KMS-11 (cell line): ENCODE results near the gene TMEM30B.

Source experiments
- H2AFZ ChIP-seq: fragments of 200-600 bp; sonication (generic); 2 replicates; pipeline ENCODE4 v1.6.1; 2016; ENCODE audit warnings: antibody characterized with exemption, mixed run types, low read depth
- H3K27ac ChIP-seq: fragments of 200-600 bp; sonication (generic); 2 replicates; pipeline ENCODE4 v1.6.1; 2016; ENCODE audit warnings: mild to moderate bottlenecking, mixed run types
- H3K27me3 ChIP-seq: fragments of 200-600 bp; sonication (generic); 2 replicates; pipeline ENCODE4 v1.6.1; 2017; ENCODE audit warnings: mild to moderate bottlenecking, low read depth, mixed run types, moderate library complexity; ENCODE audit not compliant: insufficient read depth
- H3K36me3 ChIP-seq: fragments of 200-600 bp; sonication (generic); 2 replicates; pipeline ENCODE4 v1.6.1; 2017; ENCODE audit warnings: mild to moderate bottlenecking, mixed run types; ENCODE audit not compliant: insufficient read depth
- H3K4me1 ChIP-seq: fragments of 200-600 bp; sonication (generic); 2 replicates; pipeline ENCODE4 v1.6.1; 2016; ENCODE audit warnings: mild to moderate bottlenecking, low read depth, mixed run types; ENCODE audit not compliant: poor library complexity, severe bottlenecking
- H3K4me2 ChIP-seq: fragments of 200-600 bp; sonication (generic); 2 replicates; pipeline ENCODE4 v1.7.0; 2016; ENCODE audit warnings: mild to moderate bottlenecking, mixed run types
- H3K4me3 ChIP-seq: fragments of 200-600 bp; sonication (generic); IDR thresholded peaks from 2 replicates; pipeline ENCODE4 v1.6.1; 2017; ENCODE audit warnings: low read depth, low read length, mixed read lengths; ENCODE audit not compliant: insufficient read depth
- H3K79me2 ChIP-seq: fragments of 200-600 bp; sonication (generic); 2 replicates; pipeline ENCODE4 v1.6.1; 2016; ENCODE audit warnings: low read depth, mixed run types; ENCODE audit not compliant: insufficient read depth
- H3K9ac ChIP-seq: fragments of 200-600 bp; sonication (generic); 2 replicates; pipeline ENCODE4 v1.6.1; 2016; ENCODE audit warnings: mild to moderate bottlenecking, mixed run types
- H4K20me1 ChIP-seq: fragments of 200-600 bp; sonication (generic); 2 replicates; pipeline ENCODE4 v1.6.1; 2016; ENCODE audit warnings: mild to moderate bottlenecking, mixed run types; ENCODE audit not compliant: insufficient read depth
- CTCF ChIP-seq: fragments of 200-600 bp; sonication (generic); conservative IDR thresholded peaks from 2 replicates; pipeline ENCODE4 v1.6.1; 2017; ENCODE audit warnings: low read depth, mild to moderate bottlenecking, antibody characterized with exemption, low read length, moderate library complexity, mixed read lengths

The TMEM30B gene

DNA sequence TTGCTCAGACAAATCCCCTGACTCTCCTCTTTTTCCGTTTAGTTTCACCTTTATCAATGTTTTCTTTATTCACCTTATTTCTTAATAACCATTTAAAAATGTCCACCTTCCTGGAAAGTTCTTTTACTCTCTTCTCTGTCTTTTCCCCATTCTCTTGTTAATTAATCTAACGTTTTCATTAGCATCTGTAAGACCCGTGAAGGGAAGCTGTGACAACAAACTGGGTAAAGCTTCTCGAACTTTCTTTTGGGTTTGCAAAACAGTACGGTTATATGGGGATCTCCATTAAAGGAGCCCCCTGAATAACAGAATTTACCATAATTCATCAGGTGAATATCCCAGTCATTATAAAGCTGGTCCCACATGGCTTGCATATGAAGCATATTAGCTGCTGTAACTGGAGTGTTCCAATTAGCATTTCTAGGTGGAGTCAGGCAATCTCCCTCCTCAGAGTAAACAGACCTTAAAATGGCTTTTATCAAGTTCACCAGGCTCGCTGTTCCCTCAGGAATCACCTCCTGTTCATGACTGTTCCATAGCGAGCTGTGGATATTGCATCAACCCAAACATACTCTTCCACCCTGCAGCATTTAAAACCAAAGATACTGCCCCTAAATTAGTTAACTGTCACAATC lies 42.4 kb downstream of the TMEM30B start:
- no peak overlapping the region for H2AFZ ChIP-seq
- H3K4me3 ChIP-seq = no peak overlapping the region
- H3K4me1 ChIP-seq = no peaks in the 10 kb centered on the region
- no peak for TF ChIP-seq CTCF
- H3K36me3 ChIP-seq = no peaks in the 10 kb centered on the region
- no peaks in the 10 kb centered on the region for H4K20me1 ChIP-seq
- no peak overlapping the region for H3K4me2 ChIP-seq
- H3K27me3 ChIP-seq = no peaks in the 10 kb centered on the region
- H3K9ac ChIP-seq = no peak overlapping the region
- no peaks in the 10 kb centered on the region for H3K79me2 ChIP-seq
- H3K27ac ChIP-seq = no peak overlapping the region

DNA sequence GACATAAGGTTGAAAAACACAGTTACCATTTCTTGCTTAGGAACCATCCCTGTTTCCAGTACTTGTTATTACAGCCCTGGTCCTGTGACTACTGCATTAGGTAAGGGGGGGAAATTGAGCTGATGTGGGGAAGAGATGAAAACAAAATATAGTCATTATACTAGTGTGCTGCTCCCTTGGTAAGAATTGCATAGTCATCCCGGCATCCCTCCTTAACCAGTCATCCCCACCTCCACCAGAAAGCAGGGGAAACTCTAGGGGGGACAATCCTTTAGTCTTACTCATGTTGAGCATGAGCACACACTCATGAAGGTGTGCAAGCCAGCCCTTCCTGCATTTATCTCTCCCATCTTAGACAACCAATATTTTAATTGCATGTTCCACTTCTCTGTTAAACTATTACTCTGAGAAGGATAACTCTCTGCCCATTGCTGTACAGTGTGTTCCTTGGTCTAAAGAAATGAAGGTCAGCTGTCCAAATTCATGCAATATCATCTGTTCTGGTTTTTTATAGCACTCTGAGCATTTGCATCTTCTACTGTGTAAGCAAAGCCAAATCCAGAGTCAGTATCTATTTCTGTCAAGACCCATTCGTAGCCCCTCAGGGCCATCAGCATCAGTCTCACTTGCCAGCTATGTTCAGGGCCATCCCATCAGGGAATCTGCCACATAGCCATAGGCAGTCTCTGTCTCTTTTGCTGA lies 46.8 kb downstream of the TMEM30B start:
- H3K9ac ChIP-seq = no peak overlapping the region
- no peaks in the 10 kb centered on the region for H3K36me3 ChIP-seq
- H3K27ac ChIP-seq = no peak overlapping the region
- no peak for TF ChIP-seq CTCF
- H3K79me2 ChIP-seq = no peaks in the 10 kb centered on the region
- H3K4me3 ChIP-seq = no peak overlapping the region
- no peaks in the 10 kb centered on the region for H3K27me3 ChIP-seq
- H3K4me2 ChIP-seq = no peak overlapping the region
- H2AFZ ChIP-seq = no peak overlapping the region
- H3K4me1 ChIP-seq = no peaks in the 10 kb centered on the region
- H4K20me1 ChIP-seq = no peaks in the 10 kb centered on the region

DNA sequence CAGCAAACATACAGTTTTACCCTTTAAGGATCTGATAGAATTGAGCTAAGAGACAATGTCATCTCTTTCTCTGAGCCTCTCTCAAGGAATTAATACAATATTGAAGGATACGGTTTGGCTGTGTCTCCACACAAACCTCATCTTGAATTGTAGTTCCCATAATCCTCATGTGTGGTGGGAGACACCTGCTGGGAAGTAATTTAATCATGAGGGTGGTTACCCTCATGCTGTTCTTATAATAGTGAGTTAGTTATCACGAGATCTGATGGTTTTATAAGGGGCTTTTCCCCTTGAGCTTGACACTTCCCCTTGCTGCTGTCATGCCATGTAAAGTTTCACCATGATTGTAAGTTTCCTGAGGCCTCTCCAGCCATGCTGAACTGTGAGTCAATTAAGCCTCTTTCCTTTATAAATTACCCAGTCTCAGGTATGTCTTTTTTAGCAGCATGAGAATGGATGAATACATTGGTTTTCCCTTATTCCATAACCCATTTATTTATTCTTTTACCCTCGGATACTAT lies 47.6 kb downstream of the TMEM30B start:
- Histone ChIP-seq H4K20me1 (no peaks in the 10 kb centered on the region), H3K36me3 (no peaks in the 10 kb centered on the region), H3K27me3 (no peaks in the 10 kb centered on the region), H3K79me2 (no peaks in the 10 kb centered on the region), H3K4me3 (no peak overlapping the region), H3K4me2 (no peak overlapping the region), H3K4me1 (no peaks in the 10 kb centered on the region), H2AFZ (no peak overlapping the region), H3K27ac (no peak overlapping the region), H3K9ac (no peak overlapping the region)
- TF ChIP-seq CTCF = no peak

DNA sequence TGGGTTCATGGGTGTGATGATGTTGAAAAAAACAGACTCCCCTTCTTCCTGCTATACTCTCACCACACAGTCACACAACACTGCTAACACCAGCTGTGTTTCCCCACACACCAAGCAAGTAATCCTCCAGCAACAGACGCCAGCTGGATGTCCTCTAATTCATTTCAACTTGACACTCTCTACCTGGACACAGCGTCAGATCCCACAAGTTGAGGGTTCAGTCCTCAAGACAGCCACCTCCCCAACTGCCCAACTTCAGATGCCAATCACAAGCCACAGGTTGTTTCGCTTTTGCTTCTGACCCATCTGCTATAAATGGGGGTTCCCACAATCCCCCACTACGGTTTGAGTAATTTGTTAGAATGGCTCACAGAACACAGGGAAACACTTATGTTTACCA lies 49.3 kb downstream of the TMEM30B start:
- TF ChIP-seq CTCF = no peak
- Histone ChIP-seq H3K79me2 (no peaks in the 10 kb centered on the region), H3K36me3 (no peaks in the 10 kb centered on the region), H3K4me1 (no peaks in the 10 kb centered on the region), H3K27me3 (no peaks in the 10 kb centered on the region), H3K27ac (no peak overlapping the region), H3K9ac (no peak overlapping the region), H4K20me1 (no peaks in the 10 kb centered on the region), H3K4me3 (no peak overlapping the region), H2AFZ (no peak overlapping the region), H3K4me2 (no peak overlapping the region)
